NCI-H526 treated with DMSO at 0.1 percent for 48 hours (cell line): ENCODE measurements around the gene SECISBP2.
A peak's percentile ranks its signal among the peaks of the same experiment; 100 is the strongest.
"Not testable (repeated sequence)": the region's sequence is repeated elsewhere in the genome, so short reads cannot be mapped to it uniquely, and the experiment has no call there.

ENCODE experiments used
- DNase-seq: peaks from one replicate; lab custom pipeline; 2025; lab: John Stamatoyannopoulos, UW

Gene SECISBP2

GRCh38 chr9:89318123-89319014 is at the start of gene SECISBP2:
SECISBP2 (plus strand) TSS chr9:89318500; CDS start chr9:89318577, 77 bp downstream.
- peak; percentile 81 for DNase-seq

- no peak for DNase-seq
Measured at GRCh38 chr9:89273528-89274279, 44.6 kb upstream of the SECISBP2 start.

GRCh38 chr9:89274838-89275237 is 43.5 kb upstream of the SECISBP2 start:
- no peak for DNase-seq

- DNase-seq, result not testable (repeated sequence)
Measured at GRCh38 chr9:89276040-89276439, 42.3 kb upstream of the SECISBP2 start.

- DNase-seq, result no peak
Measured at GRCh38 chr9:89277043-89277442, 41.3 kb upstream of the SECISBP2 start.

- DNase-seq, result no peak
Measured at GRCh38 chr9:89277454-89277853, 40.8 kb upstream of the SECISBP2 start.

GRCh38 chr9:89278551-89278950 is 39.7 kb upstream of the SECISBP2 start:
- no peak for DNase-seq

GRCh38 chr9:89278997-89279739 is 39.1 kb upstream of the SECISBP2 start:
- no peak for DNase-seq

GRCh38 chr9:89281106-89281505 is 37.2 kb upstream of the SECISBP2 start:
- DNase-seq, result no peak

- DNase-seq, result not testable (repeated sequence)
Measured at GRCh38 chr9:89282248-89282968, 35.9 kb upstream of the SECISBP2 start.

GRCh38 chr9:89284076-89284475 is 34.2 kb upstream of the SECISBP2 start:
- DNase-seq, result no peak

GRCh38 chr9:89291741-89292140 is 26.6 kb upstream of the SECISBP2 start:
- no peak for DNase-seq

GRCh38 chr9:89293014-89293413 is 25.3 kb upstream of the SECISBP2 start:
- no peak for DNase-seq

GRCh38 chr9:89295400-89295799 is 22.9 kb upstream of the SECISBP2 start:
- DNase-seq, result no peak

GRCh38 chr9:89301996-89302395 is 16.3 kb upstream of the SECISBP2 start:
- DNase-seq, result not testable (repeated sequence)

- DNase-seq, result no peak
Measured at GRCh38 chr9:89304020-89304833, 14.1 kb upstream of the SECISBP2 start.

- no peak for DNase-seq
Measured at GRCh38 chr9:89304834-89305188, 13.5 kb upstream of the SECISBP2 start.

GRCh38 chr9:89305868-89306267 is 12.4 kb upstream of the SECISBP2 start:
- no peak for DNase-seq

GRCh38 chr9:89309166-89309565 is 9.1 kb upstream of the SECISBP2 start:
- no peak for DNase-seq

- no peak for DNase-seq
Measured at GRCh38 chr9:89309608-89310474, 8.5 kb upstream of the SECISBP2 start.
